ENCODE results near the gene USP5. TPM values are rescaled to one million over a fixed set of nuclear protein-coding genes. Genes with fewer than 3 reads are reported as not detected.

USP5 gene
- total and polyA plus RNA-seq, 2 experiments from 2014 or later = 73.2 to 96.2 TPM

- H3K4me3 ChIP-seq = peak overlapping the region; percentile 89
- H3K36me3 ChIP-seq (ENCODE audit: low read depth) = peaks cover 25% of the 10 kb centered on the region; the same call in 1 of the 2 replicates
- H3K9me3 ChIP-seq (ENCODE audit: low read depth) = no peaks in the 10 kb centered on the region
- DNase-seq = no peak
- H3K9ac ChIP-seq = peak overlapping the region; percentile 91
- no peak overlapping the region for H2AFZ ChIP-seq
- peaks cover 70% of the 10 kb centered on the region for H3K79me2 ChIP-seq (ENCODE audit: insufficient read depth)
- H3K4me2 ChIP-seq (ENCODE audit: unreplicated experiment) = peak overlapping the region; percentile 79
- TF ChIP-seq EZH2 (IDR thresholded peaks at IDR 0.05; ENCODE audit: insufficient read depth, poor library complexity, severe bottlenecking) (no peak), EZH2phosphoT487 (IDR thresholded peaks at IDR 0.05; ENCODE audit: insufficient read depth, low read depth) (no peak)
- H3K27me3 ChIP-seq (replicated peaks; ENCODE audit: insufficient read depth) = no peaks in the 10 kb centered on the region
- no peaks in the 10 kb centered on the region for H4K20me1 ChIP-seq (ENCODE audit: insufficient read depth)
- 82 to 83% methylated on average over 6 of the region's 6 CpGs for WGBS, 2 experiments (ENCODE audit: low coverage in 1 of 2, low lambda C conversion rate in 2 of 2, missing lambda C conversion rate in 2 of 2)
- H3K4me1 ChIP-seq (ENCODE audit: insufficient read depth) = peaks cover 14% of the 10 kb centered on the region
- H3K27ac ChIP-seq = peak overlapping the region; percentile 96
- no peaks in the 10 kb centered on the region for H3K9me2 ChIP-seq (ENCODE audit: insufficient read depth)
- in situ Hi-C loops (cut with MboI) = no loop called here
- H3F3A ChIP-seq (ENCODE audit: insufficient read depth) = peaks cover 17% of the 10 kb centered on the region
These were observed 2.1 kb downstream of the USP5 start for GRCh38 chr12:6854036-6854435.

GRCh38 chr12:6855322-6855721 is 3.4 kb downstream of the USP5 start:
- no peak overlapping the region for H3K4me3 ChIP-seq
- no peaks in the 10 kb centered on the region for H3K27me3 ChIP-seq (replicated peaks; ENCODE audit: insufficient read depth)
- no peak overlapping the region for H3K27ac ChIP-seq
- 92 to 94% methylated on average over 14 of the region's 14 CpGs for WGBS, 2 experiments (ENCODE audit: low coverage in 1 of 2, low lambda C conversion rate in 2 of 2, missing lambda C conversion rate in 2 of 2)
- DNase-seq = no peak
- no peaks in the 10 kb centered on the region for H3K9me2 ChIP-seq (ENCODE audit: insufficient read depth)
- H3K4me2 ChIP-seq (ENCODE audit: unreplicated experiment) = no peak overlapping the region
- H4K20me1 ChIP-seq (ENCODE audit: insufficient read depth) = no peaks in the 10 kb centered on the region
- H3K36me3 ChIP-seq (ENCODE audit: low read depth) = peaks cover 29% of the 10 kb centered on the region; the same call in 1 of the 2 replicates
- no peak for TF ChIP-seq EZH2 (IDR thresholded peaks at IDR 0.05; ENCODE audit: insufficient read depth, poor library complexity, severe bottlenecking)
- no peak for TF ChIP-seq EZH2phosphoT487 (IDR thresholded peaks at IDR 0.05; ENCODE audit: insufficient read depth, low read depth)
- H3K79me2 ChIP-seq (ENCODE audit: insufficient read depth) = peaks cover 57% of the 10 kb centered on the region
- in situ Hi-C loops (cut with MboI) = no loop called here
- H2AFZ ChIP-seq = no peak overlapping the region
- no peaks in the 10 kb centered on the region for H3K9me3 ChIP-seq (ENCODE audit: low read depth)
- H3K9ac ChIP-seq = no peak overlapping the region
- H3K4me1 ChIP-seq (ENCODE audit: insufficient read depth) = peaks cover 14% of the 10 kb centered on the region
- H3F3A ChIP-seq (ENCODE audit: insufficient read depth) = peaks cover 17% of the 10 kb centered on the region

DNA sequence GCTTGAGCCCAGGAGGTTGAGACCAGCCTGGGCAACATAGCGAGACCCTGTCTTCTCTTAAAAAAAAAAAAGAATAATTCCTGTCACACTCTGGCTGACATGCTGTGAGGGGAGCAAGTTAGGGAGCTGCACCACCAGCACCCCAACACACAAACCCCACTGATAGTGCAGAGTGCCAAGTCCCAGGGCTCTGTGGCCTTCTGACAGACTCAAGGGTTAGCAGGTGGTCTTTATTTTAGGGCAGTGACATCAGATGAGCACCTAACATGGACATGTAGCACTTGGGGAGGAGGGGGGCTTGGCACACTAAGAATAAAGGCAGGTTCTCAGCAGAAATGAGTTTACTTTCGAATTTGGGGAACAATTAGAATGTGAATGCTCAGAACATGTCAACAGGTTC is 6.8 kb downstream of the USP5 start:
- TF ChIP-seq EZH2phosphoT487 (IDR thresholded peaks at IDR 0.05; ENCODE audit: insufficient read depth, low read depth) = no peak
- TF ChIP-seq EZH2 (IDR thresholded peaks at IDR 0.05; ENCODE audit: insufficient read depth, poor library complexity, severe bottlenecking) = no peak
- Histone ChIP-seq H3K4me2 (ENCODE audit: unreplicated experiment) (no peak overlapping the region), H3K9ac (no peak overlapping the region), H3K36me3 (ENCODE audit: low read depth) (peaks cover 47% of the 10 kb centered on the region), H3K4me1 (ENCODE audit: insufficient read depth) (peaks cover 7% of the 10 kb centered on the region), H3K79me2 (ENCODE audit: insufficient read depth) (peaks cover 45% of the 10 kb centered on the region), H3K4me3 (no peak overlapping the region), H3K9me3 (ENCODE audit: low read depth) (no peaks in the 10 kb centered on the region), H3K9me2 (ENCODE audit: insufficient read depth) (no peaks in the 10 kb centered on the region), H4K20me1 (ENCODE audit: insufficient read depth) (no peaks in the 10 kb centered on the region), H3K27me3 (replicated peaks; ENCODE audit: insufficient read depth) (no peaks in the 10 kb centered on the region), H2AFZ (no peak overlapping the region), H3K27ac (no peak overlapping the region), H3F3A (ENCODE audit: insufficient read depth) (peaks cover 9% of the 10 kb centered on the region)
- no peak for DNase-seq
- WGBS, 2 experiments (ENCODE audit: low coverage in 1 of 2, low lambda C conversion rate in 2 of 2, missing lambda C conversion rate in 2 of 2) = 100% methylated on average over 2 of the region's 2 CpGs
- in situ Hi-C loops (cut with MboI) = no loop called here

GRCh38 chr12:6860116-6860515 is 8.2 kb downstream of the USP5 start:
- in situ Hi-C loops (cut with MboI) = no loop called here
- H3K9ac ChIP-seq = no peak overlapping the region
- no peak overlapping the region for H3K27ac ChIP-seq
- no peaks in the 10 kb centered on the region for H4K20me1 ChIP-seq (ENCODE audit: insufficient read depth)
- no peak overlapping the region for H3K4me2 ChIP-seq (ENCODE audit: unreplicated experiment)
- no peak for TF ChIP-seq EZH2phosphoT487 (IDR thresholded peaks at IDR 0.05; ENCODE audit: insufficient read depth, low read depth)
- no peak for TF ChIP-seq EZH2 (IDR thresholded peaks at IDR 0.05; ENCODE audit: insufficient read depth, poor library complexity, severe bottlenecking)
- no peak overlapping the region for H3K4me3 ChIP-seq
- no peaks in the 10 kb centered on the region for H3K4me1 ChIP-seq (ENCODE audit: insufficient read depth)
- H3K9me3 ChIP-seq (ENCODE audit: low read depth) = no peaks in the 10 kb centered on the region
- no peak overlapping the region for H2AFZ ChIP-seq
- H3K79me2 ChIP-seq (ENCODE audit: insufficient read depth) = peaks cover 32% of the 10 kb centered on the region
- DNase-seq = no peak
- peaks cover 47% of the 10 kb centered on the region for H3K36me3 ChIP-seq (ENCODE audit: low read depth)
- peaks cover 4% of the 10 kb centered on the region; the same call in 1 of the 2 replicates for H3F3A ChIP-seq (ENCODE audit: insufficient read depth)
- no peaks in the 10 kb centered on the region for H3K9me2 ChIP-seq (ENCODE audit: insufficient read depth)
- WGBS, 2 experiments (ENCODE audit: low coverage in 1 of 2, low lambda C conversion rate in 2 of 2, missing lambda C conversion rate in 2 of 2) = 95 to 96% methylated on average over 9 of the region's 9 CpGs
- H3K27me3 ChIP-seq (replicated peaks; ENCODE audit: insufficient read depth) = no peaks in the 10 kb centered on the region

DNA sequence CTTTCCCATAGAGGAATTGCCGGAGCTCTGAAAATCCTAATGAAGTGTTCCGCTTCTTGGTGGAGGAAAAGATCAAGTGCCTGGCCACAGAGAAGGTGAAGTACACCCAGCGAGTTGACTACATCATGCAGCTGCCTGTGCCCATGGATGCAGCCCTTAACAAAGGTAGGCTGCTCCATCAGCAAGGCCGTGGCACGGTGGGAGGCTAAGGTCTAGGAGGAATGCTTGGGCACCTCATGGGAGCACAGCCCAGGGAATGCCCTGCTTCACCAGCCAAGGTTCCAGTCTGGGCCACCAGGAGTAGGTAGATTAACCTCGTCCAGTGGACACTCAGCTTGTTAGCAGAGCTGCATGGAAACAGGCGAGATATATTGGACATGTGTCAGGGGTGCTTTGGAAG is 9.0 kb downstream of the USP5 start:
- in situ Hi-C loops (cut with MboI) = no loop called here

More for the DNA sequence above, 9.0 kb downstream of the USP5 start:
- Histone ChIP-seq H3K9me2 (ENCODE audit: insufficient read depth) (no peaks in the 10 kb centered on the region), H3K4me3 (no peak overlapping the region), H3K4me2 (ENCODE audit: unreplicated experiment) (no peak overlapping the region), H3F3A (ENCODE audit: insufficient read depth) (peaks cover 4% of the 10 kb centered on the region; the same call in 1 of the 2 replicates), H3K27me3 (replicated peaks; ENCODE audit: insufficient read depth) (no peaks in the 10 kb centered on the region), H3K36me3 (ENCODE audit: low read depth) (peaks cover 47% of the 10 kb centered on the region), H3K9me3 (ENCODE audit: low read depth) (no peaks in the 10 kb centered on the region), H3K27ac (no peak overlapping the region), H3K79me2 (ENCODE audit: insufficient read depth) (peaks cover 24% of the 10 kb centered on the region), H3K4me1 (ENCODE audit: insufficient read depth) (no peaks in the 10 kb centered on the region), H3K9ac (no peak overlapping the region), H4K20me1 (ENCODE audit: insufficient read depth) (no peaks in the 10 kb centered on the region), H2AFZ (no peak overlapping the region)
- TF ChIP-seq EZH2phosphoT487 (IDR thresholded peaks at IDR 0.05; ENCODE audit: insufficient read depth, low read depth) (no peak), EZH2 (IDR thresholded peaks at IDR 0.05; ENCODE audit: insufficient read depth, poor library complexity, severe bottlenecking) (no peak)
- no peak for DNase-seq
- WGBS, 2 experiments (ENCODE audit: low coverage in 1 of 2, low lambda C conversion rate in 2 of 2, missing lambda C conversion rate in 2 of 2) = 91 to 92% methylated on average over 7 of the region's 7 CpGs

Measured in GM23248 (cell line).